HEK293 (cell line): Measurements from ENCODE around the gene MXRA8.

Experiments
- INSM2 ChIP-seq: fragments of 450-650 bp; formaldehyde crosslinking; IDR thresholded peaks from 2 replicates; pipeline ENCODE4 v1.5.1; 2016; ENCODE audit warnings: missing biosample characterization, missing genetic modification characterization
- KLF16 ChIP-seq: fragments of 450-650 bp; formaldehyde crosslinking; IDR thresholded peaks from 2 replicates; pipeline ENCODE4 v1.5.1; 2017; ENCODE audit warnings: missing biosample characterization, missing genetic modification characterization
- MYNN ChIP-seq: fragments of 450-650 bp; formaldehyde crosslinking; IDR thresholded peaks from 2 replicates; pipeline ENCODE4 v1.5.1; 2016; ENCODE audit warnings: missing biosample characterization, missing genetic modification characterization, borderline replicate concordance
- OVOL3 ChIP-seq: fragments of 450-650 bp; formaldehyde crosslinking; IDR thresholded peaks from 2 replicates; pipeline ENCODE4 v1.5.1; 2016; ENCODE audit warnings: missing biosample characterization, missing genetic modification characterization
- SCRT1 ChIP-seq: fragments of 450-650 bp; formaldehyde crosslinking; IDR thresholded peaks from 2 replicates; pipeline ENCODE4 v1.5.1; 2016; ENCODE audit warnings: missing biosample characterization, missing genetic modification characterization, borderline replicate concordance
- TCF7L2 ChIP-seq: IDR thresholded peaks from 2 replicates; pipeline ENCODE4 v1.6.1; 2011; ENCODE audit warnings: low read depth, mild to moderate bottlenecking, inconsistent platforms, low read length, moderate library complexity, borderline replicate concordance
- ZBTB7A ChIP-seq: fragments of 450-650 bp; formaldehyde crosslinking; IDR thresholded peaks from 2 replicates; pipeline ENCODE4 v1.5.1; 2016; ENCODE audit warnings: low read depth, missing biosample characterization, missing genetic modification characterization
- ZBTB8A ChIP-seq: fragments of 450-650 bp; formaldehyde crosslinking; IDR thresholded peaks from 2 replicates; pipeline ENCODE4 v1.5.1; 2016; ENCODE audit warnings: missing biosample characterization, missing genetic modification characterization
- ZNF132 ChIP-seq: fragments of 450-650 bp; formaldehyde crosslinking; IDR thresholded peaks from 2 replicates; pipeline ENCODE4 v1.5.1; 2017; ENCODE audit warnings: missing biosample characterization, missing genetic modification characterization, borderline replicate concordance
- ZNF146 ChIP-seq: fragments of 450-650 bp; formaldehyde crosslinking; IDR thresholded peaks from 2 replicates; pipeline ENCODE4 v1.5.1; 2016; ENCODE audit warnings: missing biosample characterization, missing genetic modification characterization
- ZNF18 ChIP-seq: fragments of 450-650 bp; formaldehyde crosslinking; IDR thresholded peaks from 2 replicates; pipeline ENCODE4 v1.5.1; 2016; ENCODE audit warnings: missing biosample characterization, missing genetic modification characterization
- ZNF221 ChIP-seq: fragments of 450-650 bp; formaldehyde crosslinking; IDR thresholded peaks from 2 replicates; pipeline ENCODE4 v1.5.1; 2017; ENCODE audit warnings: missing biosample characterization, missing genetic modification characterization, borderline replicate concordance
- ZNF223 ChIP-seq: fragments of 450-650 bp; formaldehyde crosslinking; IDR thresholded peaks from 2 replicates; pipeline ENCODE4 v1.5.1; 2016; ENCODE audit warnings: missing biosample characterization, missing genetic modification characterization
- ZNF280C ChIP-seq: fragments of 450-650 bp; formaldehyde crosslinking; IDR thresholded peaks from 2 replicates; pipeline ENCODE4 v1.5.1; 2016; ENCODE audit warnings: missing biosample characterization, missing genetic modification characterization
- ZNF350 ChIP-seq: fragments of 450-650 bp; formaldehyde crosslinking; IDR thresholded peaks from 2 replicates; pipeline ENCODE4 v1.5.0; 2017; ENCODE audit warnings: missing biosample characterization, mild to moderate bottlenecking, missing genetic modification characterization
- ZNF366 ChIP-seq: fragments of 450-650 bp; formaldehyde crosslinking; conservative IDR thresholded peaks from 2 replicates; pipeline ENCODE4 v1.5.1; 2016; ENCODE audit warnings: missing biosample characterization, missing genetic modification characterization
- ZNF416 ChIP-seq: fragments of 450-650 bp; formaldehyde crosslinking; IDR thresholded peaks from 2 replicates; pipeline ENCODE4 v1.5.1; 2016; ENCODE audit warnings: missing biosample characterization, missing genetic modification characterization
- ZNF433 ChIP-seq: fragments of 450-650 bp; formaldehyde crosslinking; IDR thresholded peaks from 2 replicates; pipeline ENCODE4 v1.5.1; 2016; ENCODE audit warnings: missing biosample characterization, missing genetic modification characterization, low read depth
- ZNF518A ChIP-seq: fragments of 450-650 bp; formaldehyde crosslinking; conservative IDR thresholded peaks from 2 replicates; pipeline ENCODE4 v1.5.1; 2016; ENCODE audit warnings: low read depth, missing biosample characterization, missing genetic modification characterization
- ZNF549 ChIP-seq: fragments of 450-650 bp; IDR thresholded peaks from 2 replicates; pipeline ENCODE4 v1.5.1; 2018; ENCODE audit warnings: missing biosample characterization, missing genetic modification characterization, mild to moderate bottlenecking, inconsistent platforms, moderate library complexity
- ZNF571 ChIP-seq: fragments of 450-650 bp; formaldehyde crosslinking; IDR thresholded peaks from 2 replicates; pipeline ENCODE4 v1.5.0; 2017; ENCODE audit warnings: missing biosample characterization, missing genetic modification characterization
- ZNF621 ChIP-seq: fragments of 450-650 bp; formaldehyde crosslinking; IDR thresholded peaks from 2 replicates; pipeline ENCODE4 v1.5.1; 2017; ENCODE audit warnings: missing biosample characterization, missing genetic modification characterization
- ZNF777 ChIP-seq: fragments of 450-650 bp; formaldehyde crosslinking; IDR thresholded peaks from 2 replicates; pipeline ENCODE4 v1.5.1; 2017; ENCODE audit warnings: missing biosample characterization, missing genetic modification characterization, borderline replicate concordance
- ZSCAN30 ChIP-seq: fragments of 450-650 bp; IDR thresholded peaks from 2 replicates; pipeline ENCODE4 v1.5.1; 2018; ENCODE audit warnings: missing biosample characterization, mild to moderate bottlenecking, missing genetic modification characterization, moderate library complexity
- ZSCAN4 ChIP-seq: fragments of 450-650 bp; formaldehyde crosslinking; IDR thresholded peaks from 2 replicates; pipeline ENCODE4 v1.5.1; 2017; ENCODE audit warnings: missing biosample characterization, missing genetic modification characterization
- ZSCAN5A ChIP-seq: fragments of 450-650 bp; formaldehyde crosslinking; IDR thresholded peaks from 2 replicates; pipeline ENCODE4 v1.5.1; 2016; ENCODE audit warnings: missing biosample characterization, missing genetic modification characterization

MXRA8 gene

GRCh38 chr1:1406821-1407635, 48.7 kb upstream of the MXRA8 start, which contains the start of gene MRPL20 (continued):
- TF ChIP-seq MYNN (tag by site-specific recombination) = no peak
- peak; percentile 79 for TF ChIP-seq KLF16 (tag by site-specific recombination)
- TF ChIP-seq ZNF221 (tag by site-specific recombination) = no peak
- no peak; the same call in 1 of the 2 replicates for TF ChIP-seq ZSCAN30 (tag by site-specific recombination)
- TF ChIP-seq ZNF777 (tag by site-specific recombination) = no peak
- no peak for TF ChIP-seq OVOL3
- peak; percentile 99 for TF ChIP-seq ZNF518A (tag by site-specific recombination)
- TF ChIP-seq ZNF350 = no peak
- TF ChIP-seq ZNF571 = no peak
- peak; percentile 75; the same call in 1 of the 2 replicates for TF ChIP-seq ZSCAN5A (tag by site-specific recombination)
- TF ChIP-seq INSM2 = peak; percentile 51; the same call in 1 of the 2 replicates
- no peak for TF ChIP-seq ZNF433 (tag by site-specific recombination)
- no peak for TF ChIP-seq ZNF280C (tag by site-specific recombination)
- TF ChIP-seq TCF7L2 = no peak
- no peak for TF ChIP-seq ZNF223
- no peak for TF ChIP-seq ZNF621 (tag by site-specific recombination)
- no peak for TF ChIP-seq ZNF549 (tag by site-specific recombination)
- TF ChIP-seq ZBTB8A (tag by site-specific recombination) = peak; percentile 87
- no peak for TF ChIP-seq ZNF366
- peak; percentile 31; the same call in 1 of the 2 replicates for TF ChIP-seq ZNF146 (tag by site-specific recombination)
- peak; percentile 15; the same call in 1 of the 2 replicates for TF ChIP-seq ZSCAN4 (tag by site-specific recombination)
- TF ChIP-seq ZNF18 (tag by site-specific recombination) = no peak
- TF ChIP-seq SCRT1 = no peak
- TF ChIP-seq ZNF416 (tag by site-specific recombination) = no peak
- no peak; the same call in 1 of the 2 replicates for TF ChIP-seq ZBTB7A (tag by site-specific recombination)
- TF ChIP-seq ZNF132 (tag by site-specific recombination) = no peak
